NCI-H446 (cell line): ENCODE results near the gene TMCC2.

Source experiments
- DNase-seq, 2 experiments: peaks; one replicate each; lab custom pipeline; 2025; lab: John Stamatoyannopoulos, UW

TMCC2 gene

DNA sequence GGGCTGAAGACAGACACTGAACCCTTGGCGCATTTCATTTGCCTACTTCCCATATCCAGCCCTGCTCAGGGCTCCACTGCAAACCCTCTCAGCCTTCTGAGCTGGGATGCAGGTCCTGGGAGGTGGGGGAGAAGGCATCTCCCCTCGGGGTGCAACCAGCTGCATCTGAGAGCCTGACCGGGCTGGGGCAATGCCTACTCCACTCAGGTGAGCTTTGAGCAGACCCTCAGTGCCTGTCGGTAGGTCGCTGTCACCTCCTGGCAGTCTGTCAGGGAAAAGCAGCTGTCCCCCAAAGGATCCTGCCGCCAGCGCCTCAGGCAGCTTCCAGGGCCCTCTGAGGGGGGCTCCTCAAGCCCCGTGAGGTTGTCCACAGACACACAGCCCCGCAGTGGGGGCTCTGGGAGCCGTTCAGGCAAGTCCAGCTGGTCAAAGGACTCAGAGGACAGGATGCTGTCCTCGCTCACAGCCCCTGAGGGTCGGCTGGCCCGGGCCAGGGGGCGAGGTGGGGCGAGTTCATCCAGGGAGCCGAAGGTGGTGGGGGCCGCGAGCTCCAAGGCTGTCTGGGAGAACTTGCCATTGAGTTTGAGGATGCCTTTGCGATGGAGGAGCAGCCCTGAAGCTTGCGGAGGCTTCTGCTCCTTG, 75.6 kb downstream of the TMCC2 start:
- DNase-seq, result no peak

DNA sequence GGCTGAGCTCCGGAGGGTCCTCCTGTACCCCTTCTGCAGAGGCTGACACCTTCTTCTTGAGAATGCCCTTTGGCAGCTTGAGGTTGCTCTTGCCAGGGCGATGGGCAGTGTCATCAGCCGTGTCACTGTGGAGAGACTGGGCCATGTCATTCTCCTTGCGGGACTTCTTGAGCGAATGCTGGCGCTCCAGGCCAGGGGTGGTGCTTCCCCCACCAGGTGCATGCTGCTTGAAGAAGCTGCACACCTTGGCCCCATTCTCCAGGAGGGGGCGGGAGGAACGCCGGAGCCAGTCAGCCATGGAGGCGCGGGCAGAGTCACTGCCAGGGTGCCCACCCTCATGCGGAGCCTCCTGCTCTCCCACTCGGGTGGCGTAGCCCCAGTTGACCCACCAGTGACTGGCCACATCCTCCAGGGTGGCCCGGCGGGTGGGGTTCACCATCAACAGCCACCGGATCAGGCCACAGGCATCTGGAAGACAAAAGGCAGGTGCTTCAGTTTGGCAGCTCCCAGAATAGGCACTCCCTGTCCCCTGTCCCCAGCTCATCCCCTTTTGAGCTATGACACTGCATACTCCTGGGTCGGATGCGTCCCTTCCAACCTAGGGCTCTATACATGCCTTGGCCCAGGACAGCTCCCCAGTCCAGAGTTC, 76.4 kb downstream of the TMCC2 start:
- no peak for DNase-seq

DNA sequence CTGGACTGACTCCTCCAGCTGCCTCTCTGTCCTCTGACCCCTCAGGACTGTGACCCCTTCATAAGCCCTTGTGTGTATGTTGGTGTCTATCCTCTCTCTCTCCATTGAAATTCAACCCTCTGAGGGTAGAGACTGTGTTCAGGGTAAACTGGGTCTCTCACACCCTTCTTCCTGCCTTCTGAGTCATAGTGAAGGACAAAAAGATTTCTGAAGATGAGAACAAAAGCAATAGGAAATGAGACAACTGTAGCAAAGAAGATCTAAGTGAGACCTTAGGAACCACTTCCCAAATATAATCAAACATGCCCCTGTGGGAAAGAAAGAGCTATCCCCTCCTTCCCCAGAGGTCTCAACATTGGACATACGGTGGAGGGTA, 76.9 kb downstream of the TMCC2 start:
- DNase-seq, result no peak

DNA sequence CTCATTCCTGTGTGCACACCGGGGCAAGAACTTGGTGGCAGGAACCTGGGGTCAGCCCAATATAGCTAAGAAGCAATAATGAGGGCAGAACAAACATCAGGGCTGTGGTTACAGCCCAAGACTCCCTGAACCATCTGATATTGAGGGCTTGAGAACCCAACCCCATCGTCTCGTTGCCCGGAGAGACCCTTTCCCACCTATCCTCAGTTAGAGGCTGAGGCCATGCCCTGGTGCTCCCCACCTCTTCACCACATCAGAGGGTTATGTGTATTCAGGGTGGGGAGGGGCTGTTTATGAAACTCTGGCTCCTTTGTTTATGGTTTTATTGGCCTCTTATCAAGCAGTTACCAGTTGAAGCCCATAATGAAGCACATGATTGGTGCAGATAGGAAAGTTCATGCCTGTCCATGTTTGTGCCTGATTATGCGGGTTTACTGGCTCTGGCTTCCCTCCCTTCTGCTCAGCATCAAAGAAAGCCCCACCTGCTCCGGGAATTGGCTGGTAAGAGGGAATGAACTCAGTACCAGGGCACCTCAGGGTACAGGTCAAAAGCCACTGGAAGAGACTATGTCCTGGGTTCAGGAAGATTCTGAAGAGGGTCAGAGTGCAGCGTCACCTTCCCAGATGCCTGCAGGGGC, 79.3 kb downstream of the TMCC2 start:
- no peak for DNase-seq

DNA sequence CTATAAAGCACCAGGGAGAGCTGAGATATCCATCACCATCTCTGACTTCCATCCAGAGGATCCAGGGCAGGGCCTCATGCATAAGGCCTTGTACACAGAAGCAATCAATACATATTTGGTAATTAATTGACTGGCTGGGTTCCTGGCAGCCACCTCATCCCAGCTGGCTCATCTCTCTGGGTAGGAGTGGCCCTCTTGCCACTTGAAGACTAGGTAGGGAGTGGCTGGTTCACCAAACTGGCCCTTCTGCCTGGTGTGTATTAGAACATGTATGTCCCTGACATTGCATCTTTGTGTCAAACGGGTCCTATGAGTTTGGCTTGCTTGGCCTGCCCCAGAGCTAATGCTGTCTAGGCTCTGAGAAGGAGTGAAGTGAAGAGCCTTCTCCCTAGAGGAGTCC, 82.0 kb downstream of the TMCC2 start:
- no peak for DNase-seq

DNA sequence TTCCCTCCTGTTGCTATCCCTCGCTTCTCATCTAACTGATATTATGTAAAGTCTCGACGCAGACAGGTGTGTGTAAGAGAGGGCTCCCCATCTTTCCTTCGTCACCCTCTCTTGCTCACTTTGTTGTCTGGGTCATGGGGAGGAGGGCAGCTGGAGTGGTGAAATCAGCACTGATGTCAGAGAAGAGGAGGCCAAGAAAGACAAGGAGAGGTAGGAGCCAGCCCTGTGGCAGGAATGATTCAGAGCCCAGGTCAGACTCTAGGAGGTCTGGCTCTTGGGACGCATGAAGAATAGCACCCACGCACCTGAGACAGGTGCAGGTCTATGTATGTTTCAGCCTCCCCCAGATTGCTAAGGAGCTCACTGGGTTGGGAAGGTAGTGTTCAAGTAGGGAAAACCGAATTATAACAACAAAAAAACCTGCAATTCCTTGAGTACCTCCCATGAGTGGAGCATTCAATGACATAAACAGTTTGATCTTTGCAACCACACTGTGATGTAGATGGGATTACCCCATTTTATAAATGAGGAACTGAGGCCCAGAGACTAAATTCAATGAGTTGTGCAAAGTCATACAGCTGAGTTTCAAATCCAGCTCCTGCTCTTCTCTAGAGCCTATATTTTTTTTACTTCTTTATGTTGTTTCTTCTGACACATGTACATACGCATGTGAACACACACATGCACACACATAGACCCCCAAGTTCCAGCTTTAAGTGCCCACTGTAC, 83.4 kb downstream of the TMCC2 start:
- DNase-seq, result no peak

DNA sequence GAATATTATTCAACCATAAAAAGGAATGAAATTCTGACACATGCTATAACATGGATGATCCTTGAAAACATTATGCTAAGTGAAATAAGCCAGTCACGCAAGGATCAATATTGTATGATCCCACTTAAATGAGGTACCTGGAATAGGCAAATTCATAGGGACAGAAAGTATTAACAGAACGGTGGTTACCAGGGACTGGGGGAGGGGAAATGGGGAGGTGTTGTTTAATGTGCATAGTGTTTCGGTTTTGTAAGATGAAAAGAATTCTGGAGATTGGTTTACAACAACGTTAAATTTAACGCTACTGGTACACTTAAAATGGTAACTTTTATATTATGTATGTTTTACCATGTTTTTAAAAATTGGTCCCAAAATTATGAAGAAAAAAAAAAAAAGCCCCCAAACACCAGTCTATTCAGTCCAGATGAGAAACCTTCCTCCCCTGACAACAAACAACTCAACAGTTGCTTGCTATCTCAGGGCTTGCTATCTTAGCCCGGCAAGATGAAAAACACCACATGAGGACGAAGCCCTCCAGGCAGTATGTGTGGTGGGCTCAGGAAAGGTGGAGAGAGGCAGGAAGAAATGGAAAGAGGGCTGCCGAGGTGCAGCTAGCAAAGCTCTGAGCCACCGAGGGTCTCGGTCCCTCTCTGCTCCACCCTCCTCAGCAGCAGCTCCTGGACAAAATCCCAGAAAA, 85.3 kb downstream of the TMCC2 start:
- DNase-seq, result no peak

DNA sequence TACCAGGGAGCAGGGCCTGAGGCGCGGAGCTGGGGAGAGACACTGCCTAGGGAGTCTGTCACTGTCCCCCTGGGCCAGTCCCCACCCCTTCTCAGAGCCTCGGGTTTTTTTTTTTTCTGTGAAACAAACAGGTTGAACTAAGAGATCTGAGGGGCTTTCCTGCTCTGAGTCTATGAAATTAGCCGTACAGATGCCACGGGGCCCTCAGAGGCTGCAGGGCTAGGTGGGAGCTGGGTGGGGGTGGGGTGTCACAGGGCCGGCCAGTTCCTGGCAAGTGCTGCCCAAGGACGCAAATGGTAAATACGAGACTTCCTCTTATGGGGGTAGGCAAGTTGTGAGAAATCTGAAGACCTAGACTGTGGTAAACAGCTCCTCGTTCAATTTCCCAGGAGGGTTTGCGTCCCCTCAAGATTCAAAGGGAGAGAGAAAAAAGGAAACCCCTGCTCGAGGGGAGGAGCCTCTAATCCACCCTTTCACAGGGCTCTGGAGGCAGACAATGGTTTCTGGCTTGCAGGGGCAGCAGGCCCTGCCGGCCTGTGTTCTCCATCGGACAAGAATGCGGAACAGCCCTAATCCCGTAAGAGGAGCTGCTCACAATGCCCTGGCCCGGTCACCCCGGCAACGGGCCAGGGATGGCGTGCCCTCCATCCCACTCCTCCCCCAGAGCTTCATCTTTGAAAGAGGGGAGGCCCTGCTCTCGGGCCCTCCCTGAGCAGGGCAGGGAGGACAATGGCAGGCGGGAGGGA, 86.0 kb downstream of the TMCC2 start:
- no peak for DNase-seq

DNA sequence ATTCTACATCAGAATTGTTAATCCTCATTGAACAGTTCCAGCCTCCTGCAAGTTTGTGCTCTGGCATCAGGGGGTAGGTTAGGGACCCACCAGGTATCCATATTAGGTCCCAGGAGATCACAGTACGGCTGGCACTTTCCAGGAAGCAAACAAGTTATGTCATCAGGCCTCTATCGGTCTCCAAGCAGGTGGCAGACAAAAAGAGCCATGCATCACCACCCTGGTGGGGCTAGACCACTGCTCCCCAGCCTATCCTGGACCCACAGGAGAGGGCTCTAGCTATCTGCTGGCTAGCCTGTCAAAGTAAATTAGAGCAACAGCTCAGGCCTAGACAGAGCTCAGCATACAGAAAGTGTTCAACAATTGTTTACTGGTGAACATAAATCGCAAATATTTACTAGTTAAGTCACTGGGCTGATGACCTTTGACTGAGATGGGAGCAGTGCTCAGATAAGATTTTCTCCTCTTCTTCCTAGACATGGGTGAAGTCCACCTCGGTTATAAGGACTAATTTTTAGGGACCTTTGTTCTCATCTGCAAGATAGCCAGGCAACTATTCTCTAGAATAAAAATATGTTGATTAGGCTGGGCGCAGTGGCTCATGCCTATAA, 87.4 kb downstream of the TMCC2 start:
- DNase-seq, result no peak

DNA sequence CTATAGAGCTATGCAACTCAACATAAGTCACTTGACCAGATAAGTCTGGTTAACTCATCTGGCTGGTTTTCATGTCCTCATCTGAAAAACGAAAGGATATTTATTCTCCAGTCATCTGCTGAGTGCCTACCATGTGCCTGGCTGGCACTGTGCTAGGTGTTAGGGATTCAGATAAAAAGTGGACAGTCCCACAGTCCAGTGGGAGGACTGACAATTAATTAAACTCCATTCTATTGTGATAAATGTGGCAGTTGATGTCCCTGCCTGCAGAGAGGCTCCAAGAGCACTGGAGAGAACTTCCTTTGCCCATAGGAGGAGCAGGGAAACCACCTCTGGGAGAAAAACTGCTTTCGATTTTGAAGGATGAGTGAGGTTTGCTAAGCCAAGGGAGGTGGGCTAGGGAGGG, 88.4 kb downstream of the TMCC2 start:
- no peak for DNase-seq

DNA sequence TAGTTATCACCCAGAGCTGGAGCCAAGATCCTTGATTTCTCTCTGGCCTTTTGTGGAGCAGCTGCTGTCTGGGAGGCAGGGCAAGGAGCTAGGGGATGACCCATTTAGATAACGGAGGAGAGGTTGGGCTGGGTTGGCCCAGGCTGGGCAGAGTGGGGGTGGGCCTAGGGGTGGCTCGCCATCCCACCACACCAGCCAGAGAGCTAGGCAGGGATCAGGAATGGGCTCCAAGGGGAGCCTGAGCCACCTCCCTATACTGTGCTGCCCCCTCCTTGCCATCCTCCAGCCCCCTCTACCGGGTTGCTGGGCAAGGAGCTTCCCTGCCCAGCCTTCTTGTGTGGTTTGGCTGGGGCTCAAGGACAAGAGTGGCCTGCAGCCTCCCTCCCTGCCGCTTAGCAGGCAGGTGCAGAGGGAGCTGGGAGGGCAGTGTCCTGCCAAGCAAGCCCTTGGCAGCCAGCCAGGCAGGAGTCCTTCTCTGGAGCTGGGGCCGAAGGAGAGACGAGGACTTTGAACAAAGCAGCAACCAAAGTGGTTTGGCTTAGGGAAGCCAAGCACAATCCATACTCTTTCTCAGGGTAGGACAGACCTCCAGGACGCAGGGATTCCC, 89.7 kb downstream of the TMCC2 start:
- DNase-seq, result peak in 1 of 2 experiments; percentile 81

DNA sequence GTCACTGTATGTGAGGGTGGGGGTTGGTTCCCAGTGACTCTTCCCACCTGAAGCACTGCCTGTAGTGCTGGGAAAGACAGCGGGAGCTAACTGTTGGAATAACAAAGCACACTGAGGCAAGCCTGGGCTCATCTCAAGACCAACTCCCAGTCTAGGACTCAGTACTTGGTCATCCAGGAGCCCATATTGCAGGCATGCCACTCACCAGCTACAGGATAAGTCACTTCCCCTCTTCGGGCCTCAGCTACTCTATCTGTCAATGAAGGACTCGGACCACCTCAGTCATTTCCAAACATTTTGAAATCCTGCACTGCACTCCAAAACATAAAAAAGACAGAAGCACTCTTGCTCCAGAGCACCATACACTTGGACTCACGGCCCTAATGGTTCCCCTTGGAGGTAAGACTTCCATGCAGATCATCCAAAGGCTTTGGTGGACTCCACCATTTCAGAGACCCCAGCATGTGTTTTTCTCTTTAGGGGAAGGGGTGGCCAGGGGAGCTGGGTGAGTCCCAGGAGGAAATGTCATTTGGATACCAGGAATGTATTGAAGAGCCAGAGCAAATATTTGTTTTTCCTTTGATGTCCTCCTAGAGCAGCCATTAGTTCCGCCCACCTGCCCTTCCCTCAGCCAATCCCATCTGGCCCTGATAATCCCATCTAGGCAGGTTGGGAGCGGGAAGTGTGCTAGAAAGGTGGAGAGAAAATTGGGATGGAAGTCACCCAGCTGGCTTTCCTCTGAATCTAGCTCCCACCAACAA, 90.7 kb downstream of the TMCC2 start:
- DNase-seq, result no peak

DNA sequence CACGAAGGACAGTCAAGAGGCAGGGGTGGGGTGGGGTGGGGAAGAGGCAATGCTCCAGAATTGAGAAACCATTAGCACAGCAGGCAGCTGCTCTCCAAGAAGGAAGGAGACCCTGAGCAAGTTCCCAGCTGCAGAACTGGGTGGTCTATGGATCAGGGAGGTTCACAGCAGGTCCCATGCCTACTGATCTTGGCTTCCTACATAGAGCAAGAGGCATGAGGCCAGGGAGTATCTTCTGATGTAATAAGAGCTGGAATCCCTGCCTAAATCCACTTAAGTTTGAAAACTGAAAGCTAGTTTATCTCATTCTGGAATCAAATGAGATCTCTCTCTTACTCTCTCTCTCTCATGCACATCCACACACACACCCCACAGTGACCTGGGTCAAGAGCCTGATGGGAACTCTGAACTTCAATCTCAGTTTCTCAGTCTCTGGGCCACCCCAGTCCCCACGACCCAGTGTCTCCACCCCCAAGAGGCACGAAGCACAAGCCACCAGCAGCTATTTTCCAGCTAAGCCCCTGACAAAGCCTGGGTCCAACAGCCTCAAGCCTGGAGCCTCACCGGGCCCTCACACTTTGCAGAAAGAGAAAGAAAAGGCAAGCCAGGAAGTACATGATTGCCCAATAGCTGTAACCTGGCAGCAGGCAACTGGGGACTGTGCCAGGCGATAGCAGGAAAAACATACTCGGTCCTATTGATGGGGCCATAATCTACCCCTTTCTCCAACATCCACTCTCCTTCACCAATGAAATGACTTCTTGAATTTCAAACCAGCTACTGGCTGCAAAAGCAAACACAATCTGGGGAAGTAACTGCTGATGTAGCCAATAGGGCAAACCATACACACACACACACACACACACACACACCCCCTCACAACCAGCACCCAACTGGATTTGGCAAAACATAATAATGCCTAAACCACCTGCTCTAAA, 91.6 kb downstream of the TMCC2 start:
- peak in 1 of 2 experiments; percentile 54 for DNase-seq

DNA sequence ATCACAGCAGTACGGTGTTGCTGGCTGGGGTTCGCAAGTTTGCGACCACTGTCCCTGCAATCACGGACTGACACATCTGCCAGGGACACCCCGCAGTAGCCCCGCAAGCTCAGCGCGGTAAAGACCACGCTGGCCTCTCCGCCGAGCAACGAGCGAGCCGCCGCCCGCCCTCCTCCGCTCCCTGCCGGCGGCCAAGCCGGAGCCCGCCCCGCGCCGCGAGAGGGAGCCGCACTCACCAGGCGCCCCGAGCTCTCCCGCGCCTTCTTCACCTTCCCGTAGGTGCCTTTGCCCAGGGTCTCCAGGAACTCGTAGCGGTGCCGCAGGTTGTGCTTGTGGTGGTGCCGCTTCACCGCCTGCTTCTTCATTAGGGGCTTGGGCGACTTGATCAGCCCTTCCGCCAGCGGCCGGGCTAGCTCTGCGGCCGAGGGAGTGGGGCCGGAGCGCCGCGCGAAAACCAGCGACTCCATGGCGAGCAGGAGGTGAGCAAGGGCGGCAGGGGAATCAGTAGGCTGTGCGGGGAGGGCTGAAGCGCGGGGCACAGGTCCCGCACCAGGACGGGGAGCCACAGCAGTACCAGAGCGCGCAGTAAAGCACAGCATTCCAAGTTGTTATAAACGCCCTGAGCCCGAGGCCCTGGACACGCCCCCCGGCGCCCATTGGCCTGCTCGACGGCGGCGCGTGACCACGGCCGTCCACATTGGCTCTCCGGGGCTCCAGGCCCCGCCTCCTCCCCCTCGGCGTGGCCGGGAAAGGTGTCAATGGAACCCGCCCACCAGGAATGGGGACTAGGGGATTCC, 93.6 kb downstream of the TMCC2 start, which contains the start of gene NUAK2:
NUAK2 (minus strand) TSS at position 584 of the 797 bp plus-strand sequence; CDS start at position 467, 117 bp downstream.
- peak; percentile 44 to 91 for DNase-seq

DNA sequence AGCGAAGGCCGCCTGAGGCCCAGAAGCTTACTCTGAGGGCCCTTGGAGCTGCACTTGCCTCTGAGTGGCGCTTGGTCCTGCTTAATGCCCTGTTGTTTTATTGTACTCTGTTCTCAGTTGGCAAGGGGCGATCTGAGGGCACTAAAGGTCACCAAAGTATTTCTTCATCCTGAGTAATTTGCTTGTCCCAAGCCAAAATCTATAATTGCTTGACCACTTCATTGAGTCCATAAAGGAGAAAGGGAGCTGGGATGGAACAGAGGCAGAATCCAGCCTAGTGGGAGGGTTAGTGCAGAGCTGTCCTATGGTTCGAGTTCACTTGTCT, 94.2 kb downstream of the TMCC2 start:
- no peak for DNase-seq
